GM12891 (cell line): ENCODE data around the gene VAV2.

Source experiments
- DNase-seq: peaks from one replicate; pipeline ENCODE4 v3.0.0; 2011; ENCODE audit warnings: low spot score; ENCODE audit not compliant: insufficient read length
- FAIRE-seq: peaks from 2 replicates; lab custom pipeline; 2011; peaks lifted over from hg19 to GRCh38; lab: Jason Lieb, UNC
- PAX5 ChIP-seq: IDR thresholded peaks from 2 replicates; pipeline ENCODE4 v1.6.1; 2011; ENCODE audit warnings: low read length, moderate library complexity, mild to moderate bottlenecking; ENCODE audit not compliant: insufficient read depth, severe bottlenecking
- POLR2A ChIP-seq: IDR thresholded peaks from 2 replicates; pipeline ENCODE4 v1.6.1; 2011; ENCODE audit warnings: low read depth, low read length, control low read depth
- POLR2AphosphoS5 ChIP-seq: IDR thresholded peaks from 2 replicates; pipeline ENCODE4 v1.6.1; 2011; ENCODE audit warnings: low read depth, low read length, control low read depth
- POU2F2 ChIP-seq: IDR thresholded peaks from 2 replicates; pipeline ENCODE4 v1.6.1; 2011; ENCODE audit warnings: low read depth, mild to moderate bottlenecking, control low read depth, low read length, moderate library complexity
- SPI1 ChIP-seq: IDR thresholded peaks from 2 replicates; pipeline ENCODE4 v1.6.1; 2011; ENCODE audit warnings: low read depth, low read length, control low read depth
- TAF1 ChIP-seq: IDR thresholded peaks from 2 replicates; pipeline ENCODE4 v1.6.1; 2011; ENCODE audit warnings: low read depth, low read length, control low read depth

Gene VAV2

DNA sequence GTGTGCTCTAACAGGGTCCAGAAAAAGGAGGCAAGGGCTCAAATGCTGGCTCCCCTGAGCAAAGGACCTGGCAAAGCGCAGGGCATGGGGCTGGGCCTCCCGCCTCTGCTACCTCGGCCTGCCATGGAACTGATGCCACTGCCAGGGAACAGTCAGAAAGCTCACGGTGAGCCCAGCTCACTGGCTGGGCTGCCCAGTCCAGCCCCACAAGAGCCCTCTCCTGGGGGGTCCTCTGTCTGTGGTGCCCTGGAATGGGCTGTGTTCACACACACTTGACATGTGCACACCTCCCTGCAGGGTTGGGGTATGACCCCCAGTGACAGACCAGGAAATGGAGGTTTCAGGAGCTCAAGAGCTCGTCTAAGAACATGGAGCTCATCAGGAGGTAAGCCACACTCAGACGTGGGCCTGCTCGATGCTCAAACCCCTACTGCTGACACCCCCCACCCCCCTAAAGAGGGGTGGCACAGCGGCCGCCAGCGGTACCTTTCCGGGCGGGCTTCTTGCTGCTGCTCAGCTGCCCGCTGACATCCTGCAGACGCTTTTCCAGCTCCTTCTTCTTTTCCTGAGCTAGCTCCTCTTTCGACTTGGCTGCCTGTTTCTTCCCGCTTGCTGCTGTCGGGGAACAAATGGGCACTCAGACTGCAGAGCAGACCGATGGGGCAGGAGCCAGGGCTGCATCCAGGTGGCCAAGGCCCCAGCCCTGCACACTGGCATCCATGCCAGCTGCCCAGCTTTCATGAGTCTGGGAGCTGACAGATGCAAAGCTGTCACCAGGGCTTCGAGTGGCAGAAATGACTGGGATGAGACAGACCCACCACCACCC is 42.3 kb upstream of the VAV2 start:
- no peak for TF ChIP-seq POLR2AphosphoS5
- TF ChIP-seq TAF1 = no peak
- no peak for TF ChIP-seq PAX5
- TF ChIP-seq SPI1 = no peak
- no peak for TF ChIP-seq POU2F2
- no peak for TF ChIP-seq POLR2A
- no peak for DNase-seq
- no peak for FAIRE-seq

- DNase-seq (no peak), FAIRE-seq (no peak)
- TF ChIP-seq POLR2A (no peak), POLR2AphosphoS5 (no peak), PAX5 (no peak), SPI1 (no peak), POU2F2 (no peak), TAF1 (no peak)
Observed at GRCh38 chr9:134033516-134034214, 41.5 kb upstream of the VAV2 start.

DNA sequence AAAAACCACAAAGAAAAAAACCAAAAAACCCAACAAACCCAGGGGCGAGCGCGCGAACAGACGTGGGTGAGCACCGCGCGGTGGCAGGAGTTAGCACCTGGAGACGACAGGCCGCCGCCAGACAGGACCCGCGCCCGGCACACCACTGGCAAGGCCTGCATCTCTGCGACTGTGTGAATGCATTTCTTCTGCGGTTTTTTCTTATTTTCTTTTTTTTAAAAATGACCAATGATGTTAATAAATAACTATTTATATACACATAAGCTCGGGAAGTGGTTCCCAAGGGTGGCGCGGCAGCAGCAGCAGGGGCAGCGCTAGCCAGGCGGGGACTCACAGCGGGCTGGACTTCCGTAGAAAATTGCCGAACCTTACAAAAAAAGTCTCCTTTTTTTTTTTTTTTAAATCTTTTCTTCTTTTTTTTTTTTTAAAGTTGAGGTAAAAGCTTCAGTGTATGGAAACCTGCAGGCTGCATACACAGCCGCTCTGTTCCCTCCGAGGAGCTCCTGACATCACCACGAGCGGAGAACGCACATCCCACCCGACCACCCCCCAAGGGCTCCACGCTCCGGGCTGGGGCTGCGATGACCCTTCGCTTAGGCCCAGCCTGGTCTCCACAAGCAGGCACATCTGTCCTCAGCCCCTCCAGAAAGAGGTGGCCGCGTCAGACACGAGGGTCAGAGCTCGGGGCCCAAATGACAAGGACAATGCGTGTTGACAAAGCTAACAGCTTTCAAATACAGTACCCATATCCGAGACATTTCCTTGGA is 40.5 kb upstream of the VAV2 start:
- FAIRE-seq = no peak
- no peak for DNase-seq
- TF ChIP-seq SPI1 (no peak), POU2F2 (no peak)

GRCh38 chr9:134031783-134032182 is 39.7 kb upstream of the VAV2 start:
- TF ChIP-seq SPI1 (no peak), TAF1 (no peak), POLR2A (no peak), POU2F2 (no peak), PAX5 (no peak), POLR2AphosphoS5 (no peak)
- DNase-seq (no peak), FAIRE-seq (no peak)

GRCh38 chr9:134030821-134031470 is 38.8 kb upstream of the VAV2 start:
- DNase-seq (no peak), FAIRE-seq (no peak)
- TF ChIP-seq SPI1 = no peak
- no peak for TF ChIP-seq POLR2AphosphoS5
- TF ChIP-seq TAF1 = no peak

GRCh38 chr9:134029248-134030226 is 37.4 kb upstream of the VAV2 start:
- TF ChIP-seq SPI1 (no peak), PAX5 (no peak), TAF1 (no peak), POLR2AphosphoS5 (no peak), POU2F2 (no peak), POLR2A (no peak)
- FAIRE-seq = no peak

DNA sequence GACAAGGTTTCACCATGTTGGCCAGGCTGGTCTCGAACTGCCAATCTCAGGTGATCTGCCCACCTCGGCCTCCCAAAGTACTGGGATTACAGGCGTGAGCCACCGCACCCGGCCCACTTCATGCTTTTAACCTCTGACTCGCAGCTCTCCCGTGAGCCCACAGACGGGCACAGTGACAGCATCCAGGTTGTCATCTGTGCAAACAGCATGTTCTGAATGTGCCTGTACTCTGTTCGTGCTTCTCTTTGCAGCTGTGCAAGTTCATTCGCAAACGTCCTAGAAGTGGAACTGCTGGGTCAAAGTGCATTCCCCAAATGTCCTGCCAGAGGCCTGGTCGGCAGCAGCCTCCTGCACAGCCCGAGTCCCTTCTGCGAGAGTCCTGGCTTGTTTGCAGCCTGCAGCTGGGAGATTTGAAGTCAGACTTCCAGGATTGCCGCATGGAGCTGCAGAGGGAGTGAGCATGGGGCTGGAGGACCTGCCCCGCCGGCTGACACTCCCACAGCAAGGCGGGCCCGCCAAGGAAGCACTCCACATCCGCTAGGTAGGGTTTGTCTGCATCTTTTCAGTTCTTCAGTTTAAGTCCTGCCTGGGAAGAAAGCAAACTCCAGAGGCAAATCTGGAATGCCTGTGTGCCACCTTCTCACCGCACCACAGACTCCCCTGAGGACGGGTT is 36.6 kb upstream of the VAV2 start:
- TF ChIP-seq SPI1 (no peak), POLR2AphosphoS5 (no peak), POLR2A (no peak), TAF1 (no peak), PAX5 (no peak), POU2F2 (no peak)
- FAIRE-seq (no peak), DNase-seq (no peak)

More at GRCh38 chr9:134029248-134030226, 37.4 kb upstream of the VAV2 start:
- DNase-seq = no peak

DNA sequence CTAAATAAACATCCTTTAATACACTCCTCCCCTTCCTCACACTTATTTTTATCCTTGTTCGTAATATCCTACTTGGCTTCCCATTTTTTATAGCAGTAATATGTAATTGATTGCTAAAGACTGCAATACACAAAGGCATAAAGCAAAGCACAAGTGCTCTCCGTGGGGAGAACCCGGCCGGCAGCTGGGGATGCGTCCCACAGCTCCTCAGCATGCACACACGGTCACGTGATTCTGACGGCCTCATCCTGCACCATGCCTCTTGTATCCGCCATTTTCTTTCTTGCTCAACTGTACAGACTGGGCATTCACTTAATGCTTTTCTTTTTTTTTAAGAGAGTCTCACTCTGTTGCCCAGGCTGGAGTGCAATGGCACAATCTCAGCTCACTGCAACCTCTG is 36.0 kb upstream of the VAV2 start:
- FAIRE-seq (no peak), DNase-seq (no peak)
- TF ChIP-seq TAF1 (no peak), PAX5 (no peak), POLR2A (no peak), POU2F2 (no peak), POLR2AphosphoS5 (no peak), SPI1 (no peak)

DNA sequence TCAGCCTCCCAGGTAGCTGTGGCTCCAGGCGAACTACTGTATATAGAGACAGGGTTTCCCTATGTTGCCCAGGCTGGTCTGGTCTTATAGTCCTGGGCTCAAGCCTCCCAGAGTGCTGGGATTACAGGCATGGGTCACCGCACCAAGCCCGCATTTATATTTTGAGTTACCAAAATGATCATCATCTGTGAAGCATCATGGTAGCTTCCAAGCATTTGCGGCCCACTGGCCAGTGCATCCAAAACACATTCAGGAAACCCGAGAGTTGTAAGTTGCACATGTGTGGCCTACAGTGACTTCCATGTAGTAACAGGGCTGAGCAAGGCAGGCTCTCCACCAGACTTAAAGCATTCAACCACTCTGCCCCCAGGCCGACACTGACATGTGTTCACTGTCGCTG is 35.4 kb upstream of the VAV2 start:
- TF ChIP-seq POLR2AphosphoS5 = no peak
- TF ChIP-seq POU2F2 = no peak
- no peak for TF ChIP-seq PAX5
- TF ChIP-seq SPI1 = no peak
- TF ChIP-seq POLR2A = no peak
- TF ChIP-seq TAF1 = no peak
- FAIRE-seq = no peak
- DNase-seq = no peak
